Measurements from ENCODE around the gene CD37.

DNA sequence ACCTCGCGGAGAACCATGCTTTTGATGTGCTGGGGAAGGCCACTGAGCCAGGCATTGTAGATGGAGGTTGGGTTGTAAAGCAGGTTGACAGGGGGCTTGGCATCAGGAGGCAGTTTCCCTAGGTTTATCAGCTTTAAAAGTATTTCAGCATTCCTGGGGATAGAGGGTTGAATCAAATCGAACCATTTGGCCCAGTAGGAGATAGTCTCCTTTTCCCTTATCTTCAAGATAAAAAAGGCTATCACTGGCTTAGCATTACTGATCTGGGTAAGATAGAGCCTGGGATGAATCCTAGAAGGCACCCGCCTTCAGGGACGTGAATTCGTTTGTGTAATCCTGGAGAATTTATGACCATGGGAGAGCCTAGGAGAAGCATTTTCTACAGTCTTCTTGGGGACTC lies 40.8 kb upstream of the CD37 start:
- TF ChIP-seq, protein P1, sequence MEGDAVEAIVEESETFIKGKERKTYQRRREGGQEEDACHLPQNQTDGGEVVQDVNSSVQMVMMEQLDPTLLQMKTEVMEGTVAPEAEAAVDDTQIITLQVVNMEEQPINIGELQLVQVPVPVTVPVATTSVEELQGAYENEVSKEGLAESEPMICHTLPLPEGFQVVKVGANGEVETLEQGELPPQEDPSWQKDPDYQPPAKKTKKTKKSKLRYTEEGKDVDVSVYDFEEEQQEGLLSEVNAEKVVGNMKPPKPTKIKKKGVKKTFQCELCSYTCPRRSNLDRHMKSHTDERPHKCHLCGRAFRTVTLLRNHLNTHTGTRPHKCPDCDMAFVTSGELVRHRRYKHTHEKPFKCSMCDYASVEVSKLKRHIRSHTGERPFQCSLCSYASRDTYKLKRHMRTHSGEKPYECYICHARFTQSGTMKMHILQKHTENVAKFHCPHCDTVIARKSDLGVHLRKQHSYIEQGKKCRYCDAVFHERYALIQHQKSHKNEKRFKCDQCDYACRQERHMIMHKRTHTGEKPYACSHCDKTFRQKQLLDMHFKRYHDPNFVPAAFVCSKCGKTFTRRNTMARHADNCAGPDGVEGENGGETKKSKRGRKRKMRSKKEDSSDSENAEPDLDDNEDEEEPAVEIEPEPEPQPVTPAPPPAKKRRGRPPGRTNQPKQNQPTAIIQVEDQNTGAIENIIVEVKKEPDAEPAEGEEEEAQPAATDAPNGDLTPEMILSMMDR (IDR thresholded peaks at IDR 0.05; ENCODE audit: insufficient read depth, low read length, poor library complexity, severe bottlenecking) = no peak
- no peak for TF ChIP-seq EZH2phosphoT487 (conservative IDR thresholded peaks at IDR 0.05; ENCODE audit: low read length)
